ENCODE measurements around the gene ENSA. TPM values are rescaled to one million over a fixed set of nuclear protein-coding genes. Genes with fewer than 3 reads are reported as not detected.
"Not testable (repeated sequence)": the region's sequence is repeated elsewhere in the genome, so short reads cannot be mapped to it uniquely, and the experiment has no call there.

The ENSA gene
- total RNA-seq, 2 donors from 2014 or later, result 64.6 to 203 TPM

GRCh38 chr1:150606463-150607142 lies 22.8 kb downstream of the ENSA start:
- Histone ChIP-seq H3K27me3 (no peaks in the 10 kb centered on the region), H3K27ac (peak overlapping the region in 3 of 4 donors; percentile 92 to 93 (median 93)), H3K36me3 (replicated peaks in 1 of 2; ENCODE audit: insufficient read depth in 1 of 2, low read depth in 2 of 2) (no peaks in the 10 kb centered on the region), H3K9me3 (no peaks in the 10 kb centered on the region), H3K4me3 (no peak overlapping the region), H3K4me1 (peaks cover 55% of the 10 kb centered on the region)
- TF ChIP-seq, protein P1, sequence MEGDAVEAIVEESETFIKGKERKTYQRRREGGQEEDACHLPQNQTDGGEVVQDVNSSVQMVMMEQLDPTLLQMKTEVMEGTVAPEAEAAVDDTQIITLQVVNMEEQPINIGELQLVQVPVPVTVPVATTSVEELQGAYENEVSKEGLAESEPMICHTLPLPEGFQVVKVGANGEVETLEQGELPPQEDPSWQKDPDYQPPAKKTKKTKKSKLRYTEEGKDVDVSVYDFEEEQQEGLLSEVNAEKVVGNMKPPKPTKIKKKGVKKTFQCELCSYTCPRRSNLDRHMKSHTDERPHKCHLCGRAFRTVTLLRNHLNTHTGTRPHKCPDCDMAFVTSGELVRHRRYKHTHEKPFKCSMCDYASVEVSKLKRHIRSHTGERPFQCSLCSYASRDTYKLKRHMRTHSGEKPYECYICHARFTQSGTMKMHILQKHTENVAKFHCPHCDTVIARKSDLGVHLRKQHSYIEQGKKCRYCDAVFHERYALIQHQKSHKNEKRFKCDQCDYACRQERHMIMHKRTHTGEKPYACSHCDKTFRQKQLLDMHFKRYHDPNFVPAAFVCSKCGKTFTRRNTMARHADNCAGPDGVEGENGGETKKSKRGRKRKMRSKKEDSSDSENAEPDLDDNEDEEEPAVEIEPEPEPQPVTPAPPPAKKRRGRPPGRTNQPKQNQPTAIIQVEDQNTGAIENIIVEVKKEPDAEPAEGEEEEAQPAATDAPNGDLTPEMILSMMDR (IDR thresholded peaks at IDR 0.05), result no peak
- no peak for DNase-seq
- ATAC-seq, result no peak
- intact Hi-C loops (cut with DNase I), result no loop called here
- WGBS, 2 donors, result 93 to 95% methylated on average over 7 of the region's 7 CpGs

GRCh38 chr1:150605451-150605731 lies 24.0 kb downstream of the ENSA start:
- H3K27me3 ChIP-seq; DNase-seq; H3K36me3 ChIP-seq (replicated peaks in 1 of 2; ENCODE audit: insufficient read depth in 1 of 2, low read depth in 2 of 2); ATAC-seq; intact Hi-C loops (cut with DNase I); H3K9me3 ChIP-seq; H3K4me3 ChIP-seq: not testable (repeated sequence)
- Histone ChIP-seq H3K27ac (peak overlapping the region in 3 of 4 donors; percentile 92 to 93 (median 93)), H3K4me1 (peaks cover 49% of the 10 kb centered on the region)
- 80 to 94% methylated on average over 3 of the region's 3 CpGs for WGBS, 2 donors

DNA sequence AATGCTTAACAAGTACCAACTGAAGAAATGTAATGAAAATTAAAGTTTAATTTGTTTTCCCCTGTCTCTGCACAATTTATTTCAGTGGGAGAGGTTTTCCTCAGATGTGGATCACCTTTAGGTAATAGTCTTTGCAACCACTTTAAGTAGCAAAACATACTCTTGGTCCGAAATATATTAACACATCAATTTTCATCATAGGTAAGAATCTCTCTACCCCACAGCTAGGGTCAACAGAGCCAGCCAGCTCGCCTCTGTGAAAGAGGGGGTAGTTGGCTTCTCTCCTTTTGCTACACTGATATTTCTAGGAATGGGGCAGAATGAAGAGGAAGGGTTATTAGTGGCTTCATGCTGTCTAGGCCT lies 25.2 kb downstream of the ENSA start:
- Histone ChIP-seq H3K4me3 (no peak overlapping the region), H3K4me1 (peaks cover 42% of the 10 kb centered on the region), H3K27me3 (no peaks in the 10 kb centered on the region), H3K27ac (peak overlapping the region; percentile 82 to 93 (median 92)), H3K36me3 (replicated peaks in 1 of 2; ENCODE audit: insufficient read depth in 1 of 2, low read depth in 2 of 2) (no peaks in the 10 kb centered on the region), H3K9me3 (no peaks in the 10 kb centered on the region)
- ATAC-seq (no peak), DNase-seq (no peak)
- intact Hi-C loops (cut with DNase I), result no loop called here
- no peak for TF ChIP-seq POLR2A (IDR thresholded peaks at IDR 0.05)
- TF ChIP-seq, protein P1 (IDR thresholded peaks at IDR 0.05), result no peak
- whole genome bisulfite sequencing, 2 donors, result 88 to 95% methylated on average over 2 of the region's 2 CpGs

DNA sequence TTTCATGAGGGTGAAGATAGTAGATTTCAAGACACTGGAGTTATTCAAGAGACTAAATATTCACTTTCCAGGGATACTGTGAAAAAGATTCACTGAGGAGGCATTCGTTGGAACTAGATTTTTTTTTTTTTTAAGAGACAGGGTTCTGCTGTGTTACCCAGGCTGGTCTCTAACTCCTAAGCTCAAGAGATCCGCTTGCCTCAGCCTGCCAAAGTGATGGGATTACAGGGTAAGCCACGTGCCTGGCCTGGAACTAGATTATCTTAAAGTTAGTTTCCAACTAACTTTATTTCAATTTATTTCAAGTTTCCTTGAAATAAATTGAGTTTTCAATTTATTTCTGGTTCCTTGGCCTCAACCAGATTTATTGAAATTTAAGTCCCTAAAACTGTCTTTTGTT lies 25.7 kb downstream of the ENSA start:
- Histone ChIP-seq H3K36me3 (replicated peaks in 1 of 2; ENCODE audit: insufficient read depth in 1 of 2, low read depth in 2 of 2) (no peaks in the 10 kb centered on the region), H3K9me3 (no peaks in the 10 kb centered on the region), H3K4me3 (no peak overlapping the region), H3K27ac (peak overlapping the region; percentile 82 to 93 (median 92)), H3K27me3 (no peaks in the 10 kb centered on the region), H3K4me1 (peaks cover 42% of the 10 kb centered on the region)
- no peak for TF ChIP-seq POLR2A (IDR thresholded peaks at IDR 0.05)
- TF ChIP-seq, protein P1 (IDR thresholded peaks at IDR 0.05), result no peak
- intact Hi-C loops (cut with DNase I), result no loop called here
- ATAC-seq (no peak), DNase-seq (no peak)
- WGBS, 2 donors, result 85% methylated on average over 3 of the region's 3 CpGs

DNA sequence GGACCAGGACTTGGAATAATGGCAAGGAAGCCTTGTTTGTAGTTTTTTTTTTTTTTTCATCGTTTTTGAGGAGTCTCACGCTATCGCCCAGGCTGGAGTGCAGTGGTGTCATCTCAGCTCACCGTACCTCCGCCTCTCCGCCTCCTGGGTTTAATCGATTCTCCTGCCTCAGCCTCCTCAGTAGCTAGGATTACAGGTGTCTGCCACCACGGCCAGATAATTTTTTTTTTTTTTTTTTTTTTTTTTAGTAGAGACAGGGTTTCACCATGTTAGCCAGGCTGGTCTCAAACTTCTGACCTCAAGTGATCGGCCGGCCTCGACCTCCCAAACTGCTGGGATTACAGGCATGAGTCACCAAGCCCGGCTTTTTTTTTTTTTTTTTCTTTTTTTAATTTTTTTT lies 27.0 kb downstream of the ENSA start:
- H3K9me3 ChIP-seq; intact Hi-C loops (cut with DNase I); H3K36me3 ChIP-seq (replicated peaks in 1 of 2; ENCODE audit: insufficient read depth in 1 of 2, low read depth in 2 of 2); ATAC-seq; H3K27ac ChIP-seq; H3K4me3 ChIP-seq; DNase-seq; H3K27me3 ChIP-seq: not testable (repeated sequence)
- WGBS, 2 donors, result 95% methylated on average over 11 to 12 of the region's 12 CpGs
- peaks cover 42% of the 10 kb centered on the region for H3K4me1 ChIP-seq

DNA sequence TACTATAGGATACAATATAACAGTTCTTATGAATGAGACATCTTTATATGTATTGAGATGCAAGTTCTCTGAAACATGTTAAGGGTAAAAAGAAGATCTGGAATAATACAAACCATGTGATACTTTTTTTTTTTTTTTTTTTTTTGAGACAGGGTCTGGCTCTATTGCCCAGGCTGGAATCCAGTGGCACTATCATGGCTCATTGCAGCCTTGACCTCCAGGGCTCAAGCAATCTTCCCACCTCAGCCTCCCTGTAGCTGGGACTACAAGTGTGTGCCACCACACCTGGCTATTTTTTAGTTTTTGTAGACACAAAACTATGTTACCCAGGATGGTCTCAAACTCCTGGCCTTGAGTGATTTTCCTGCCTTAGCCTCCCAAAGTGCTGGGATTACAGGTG lies 27.9 kb downstream of the ENSA start:
- H3K4me1 ChIP-seq, result peaks cover 41% of the 10 kb centered on the region
- ATAC-seq, result no peak
- no peak overlapping the region for H3K27ac ChIP-seq
- H3K36me3 ChIP-seq (replicated peaks in 1 of 2; ENCODE audit: insufficient read depth in 1 of 2, low read depth in 2 of 2), result no peaks in the 10 kb centered on the region
- no peak overlapping the region for H3K4me3 ChIP-seq
- TF ChIP-seq, protein P1 (IDR thresholded peaks at IDR 0.05), result no peak
- TF ChIP-seq POLR2A (IDR thresholded peaks at IDR 0.05), result no peak
- no peak for DNase-seq
- H3K27me3 ChIP-seq, result no peaks in the 10 kb centered on the region
- no peaks in the 10 kb centered on the region for H3K9me3 ChIP-seq
- intact Hi-C loops (cut with DNase I), result no loop called here

DNA sequence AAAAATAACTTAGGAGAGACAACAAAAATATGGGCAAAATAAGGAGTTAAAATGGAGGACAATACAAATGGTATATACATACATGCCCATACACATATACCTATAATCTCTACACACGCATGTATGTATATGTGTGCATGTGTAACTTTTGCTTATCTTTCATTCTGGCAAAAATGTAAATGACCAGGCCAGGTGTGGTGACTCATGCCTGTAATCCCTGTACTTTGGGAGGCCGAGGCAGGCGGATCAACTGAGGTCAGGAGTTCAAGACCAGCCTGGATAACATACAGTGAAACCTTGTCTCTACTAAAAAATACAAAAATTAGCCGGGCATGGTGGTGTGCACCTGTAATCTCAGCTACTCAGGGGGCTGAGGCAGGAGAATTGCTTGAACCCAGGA lies 31.1 kb downstream of the ENSA start:
- ATAC-seq; H3K27me3 ChIP-seq; DNase-seq; H3K36me3 ChIP-seq (replicated peaks in 1 of 2; ENCODE audit: insufficient read depth in 1 of 2, low read depth in 2 of 2); intact Hi-C loops (cut with DNase I); H3K9me3 ChIP-seq; H3K4me3 ChIP-seq; H3K27ac ChIP-seq: not testable (repeated sequence)
- H3K4me1 ChIP-seq, result peaks cover 15% of the 10 kb centered on the region
- WGBS, 2 donors, result 84 to 97% methylated on average over 4 of the region's 4 CpGs
